ENCODE data around the gene PAX6.

The PAX6 gene

GRCh38 chr11:31798554-31799434 lies 12.3 kb downstream of the PAX6 start:
- no peak overlapping the region for H3K27ac Mint-ChIP-seq
- H3K27me3 Mint-ChIP-seq: peaks cover 58% of the 10 kb centered on the region
- no peaks in the 10 kb centered on the region for H3K9me3 Mint-ChIP-seq (ENCODE audit: low read depth)
- H3K4me3 Mint-ChIP-seq: peak overlapping the region; percentile 27
- H3K36me3 Mint-ChIP-seq: peaks cover 7% of the 10 kb centered on the region
- peaks cover 33% of the 10 kb centered on the region for H3K4me1 Mint-ChIP-seq (ENCODE audit: low read depth)

- H3K9me3 Mint-ChIP-seq (ENCODE audit: low read depth): no peaks in the 10 kb centered on the region
- peaks cover 26% of the 10 kb centered on the region for H3K4me1 Mint-ChIP-seq (ENCODE audit: low read depth)
- peak overlapping the region; percentile 34 for H3K4me3 Mint-ChIP-seq
- peaks cover 53% of the 10 kb centered on the region for H3K27me3 Mint-ChIP-seq
- H3K36me3 Mint-ChIP-seq: peaks cover 7% of the 10 kb centered on the region
- H3K27ac Mint-ChIP-seq: no peak overlapping the region
Observed at GRCh38 chr11:31798057-31798553, 13.0 kb downstream of the PAX6 start.

- Mint-ChIP-seq H3K27me3 (peaks cover 48% of the 10 kb centered on the region), H3K9me3 (ENCODE audit: low read depth) (no peaks in the 10 kb centered on the region), H3K4me3 (peak overlapping the region; percentile 37), H3K27ac (no peak overlapping the region), H3K36me3 (peaks cover 7% of the 10 kb centered on the region), H3K4me1 (ENCODE audit: low read depth) (peaks cover 22% of the 10 kb centered on the region)
Observed at GRCh38 chr11:31797190-31798056, 13.7 kb downstream of the PAX6 start.

- H3K27ac Mint-ChIP-seq: no peak overlapping the region
- H3K9me3 Mint-ChIP-seq (ENCODE audit: low read depth): no peaks in the 10 kb centered on the region
- H3K4me1 Mint-ChIP-seq (ENCODE audit: low read depth): peaks cover 22% of the 10 kb centered on the region
- no peak overlapping the region for H3K4me3 Mint-ChIP-seq
- H3K36me3 Mint-ChIP-seq: peaks cover 7% of the 10 kb centered on the region
- H3K27me3 Mint-ChIP-seq: peaks cover 45% of the 10 kb centered on the region
Observed at GRCh38 chr11:31796499-31797189, 14.5 kb downstream of the PAX6 start.

GRCh38 chr11:31795706-31796498 lies 15.2 kb downstream of the PAX6 start:
- Mint-ChIP-seq H3K4me1 (ENCODE audit: low read depth) (peaks cover 21% of the 10 kb centered on the region), H3K27ac (no peak overlapping the region), H3K9me3 (ENCODE audit: low read depth) (no peaks in the 10 kb centered on the region), H3K27me3 (peaks cover 41% of the 10 kb centered on the region), H3K36me3 (peaks cover 7% of the 10 kb centered on the region), H3K4me3 (no peak overlapping the region)

- peaks cover 9% of the 10 kb centered on the region for H3K4me1 Mint-ChIP-seq (ENCODE audit: low read depth)
- H3K9me3 Mint-ChIP-seq (ENCODE audit: low read depth): no peaks in the 10 kb centered on the region
- peaks cover 33% of the 10 kb centered on the region for H3K27me3 Mint-ChIP-seq
- H3K36me3 Mint-ChIP-seq: no peaks in the 10 kb centered on the region
- no peak overlapping the region for H3K4me3 Mint-ChIP-seq
- no peak overlapping the region for H3K27ac Mint-ChIP-seq
Observed at GRCh38 chr11:31794548-31794947, 16.6 kb downstream of the PAX6 start.

GRCh38 chr11:31793264-31793663 lies 17.9 kb downstream of the PAX6 start:
- Mint-ChIP-seq H3K4me1 (ENCODE audit: low read depth) (peaks cover 6% of the 10 kb centered on the region), H3K27me3 (peaks cover 28% of the 10 kb centered on the region), H3K36me3 (no peaks in the 10 kb centered on the region), H3K9me3 (ENCODE audit: low read depth) (no peaks in the 10 kb centered on the region), H3K27ac (no peak overlapping the region), H3K4me3 (no peak overlapping the region)

GRCh38 chr11:31792456-31792855 lies 18.7 kb downstream of the PAX6 start:
- Mint-ChIP-seq H3K9me3 (ENCODE audit: low read depth) (no peaks in the 10 kb centered on the region), H3K4me1 (ENCODE audit: low read depth) (peaks cover 3% of the 10 kb centered on the region), H3K4me3 (no peak overlapping the region), H3K36me3 (no peaks in the 10 kb centered on the region), H3K27ac (no peak overlapping the region), H3K27me3 (peaks cover 24% of the 10 kb centered on the region)

- Mint-ChIP-seq H3K4me3 (no peak overlapping the region), H3K27me3 (peaks cover 21% of the 10 kb centered on the region)
Observed at GRCh38 chr11:31792036-31792435, 19.1 kb downstream of the PAX6 start.

GRCh38 chr11:31790649-31791048 lies 20.5 kb downstream of the PAX6 start:
- peaks cover 2% of the 10 kb centered on the region for H3K36me3 Mint-ChIP-seq
- H3K4me1 Mint-ChIP-seq (ENCODE audit: low read depth): no peaks in the 10 kb centered on the region
- H3K4me3 Mint-ChIP-seq: no peak overlapping the region
- no peak overlapping the region for H3K27ac Mint-ChIP-seq
- peaks cover 10% of the 10 kb centered on the region for H3K27me3 Mint-ChIP-seq
- H3K9me3 Mint-ChIP-seq (ENCODE audit: low read depth): no peaks in the 10 kb centered on the region

More at GRCh38 chr11:31792036-31792435, 19.1 kb downstream of the PAX6 start:
- Mint-ChIP-seq H3K27ac (no peak overlapping the region), H3K4me1 (ENCODE audit: low read depth) (no peaks in the 10 kb centered on the region), H3K9me3 (ENCODE audit: low read depth) (no peaks in the 10 kb centered on the region), H3K36me3 (no peaks in the 10 kb centered on the region)

- Mint-ChIP-seq H3K36me3 (peaks cover 6% of the 10 kb centered on the region), H3K9me3 (ENCODE audit: low read depth) (no peaks in the 10 kb centered on the region), H3K27ac (no peak overlapping the region), H3K4me1 (ENCODE audit: low read depth) (no peaks in the 10 kb centered on the region), H3K27me3 (peaks cover 5% of the 10 kb centered on the region), H3K4me3 (no peak overlapping the region)
Observed at GRCh38 chr11:31788085-31788484, 23.0 kb downstream of the PAX6 start.

- H3K27ac Mint-ChIP-seq: no peak overlapping the region
- no peaks in the 10 kb centered on the region for H3K4me1 Mint-ChIP-seq (ENCODE audit: low read depth)
- H3K9me3 Mint-ChIP-seq (ENCODE audit: low read depth): no peaks in the 10 kb centered on the region
- H3K27me3 Mint-ChIP-seq: peaks cover 5% of the 10 kb centered on the region
- no peak overlapping the region for H3K4me3 Mint-ChIP-seq
- peaks cover 10% of the 10 kb centered on the region for H3K36me3 Mint-ChIP-seq
Observed at GRCh38 chr11:31786996-31787685, 24.0 kb downstream of the PAX6 start.

- H3K27me3 Mint-ChIP-seq: no peaks in the 10 kb centered on the region
- H3K27ac Mint-ChIP-seq: no peak overlapping the region
- no peak overlapping the region for H3K4me3 Mint-ChIP-seq
- H3K9me3 Mint-ChIP-seq (ENCODE audit: low read depth): no peaks in the 10 kb centered on the region
- H3K4me1 Mint-ChIP-seq (ENCODE audit: low read depth): no peaks in the 10 kb centered on the region
- H3K36me3 Mint-ChIP-seq: peaks cover 14% of the 10 kb centered on the region
Observed at GRCh38 chr11:31784611-31785010, 26.5 kb downstream of the PAX6 start.
